HepG2 (cell line): ENCODE data around the gene CACNA2D3. TPM values are rescaled to one million over a fixed set of nuclear protein-coding genes. Genes with fewer than 3 reads are reported as not detected.

ENCODE experiments used
- ATAC-seq: fragments of 200-7000 bp; cut with Tn5 transposase; 3 replicates; pipeline ENCODE4 v1.9.1; 2020; ENCODE audit warnings: mild to moderate bottlenecking, moderate library complexity
- BruUV-seq: library from RNA; stranded (reverse); fragments of 400-500 nt; replicated peaks from 2 replicates; lab custom pipeline; 2021; lab: Mats Ljungman, UMichigan
- CTCF ChIA-PET: fragments of 300-600 bp; formaldehyde crosslinking; extraction: SDS; loops from one replicate; lab custom pipeline; 2021; ENCODE audit warnings: low total read pairs, inconsistent platforms, low intra/inter-chr PET ratio; lab: Yijun Ruan, JAX
- POLR2A ChIA-PET: fragments of 350-600 bp; sonication (Branson Sonifier 250); formaldehyde crosslinking; loops from one replicate; lab custom pipeline; 2020; ENCODE audit warnings: antibody characterized with exemption, inconsistent platforms; lab: Yijun Ruan, JAX
- DNase-seq: peaks from one replicate; pipeline ENCODE4 v3.0.0-alpha.2; 2015; ENCODE audit warnings: low spot score
- FAIRE-seq: peaks from 3 replicates; lab custom pipeline; 2011; peaks lifted over from hg19 to GRCh38; lab: Jason Lieb, UNC
- H2AFZ ChIP-seq: one replicate; pipeline ENCODE4 v1.6.1; 2011; ENCODE audit warnings: low read length, inconsistent platforms
- H3K27ac ChIP-seq: fragments of 300-600 bp; 3 replicates; pipeline ENCODE4 v1.8.0; 2011; ENCODE audit warnings: mixed run types, mild to moderate bottlenecking, mixed read lengths, low read length, inconsistent platforms; ENCODE audit not compliant: insufficient read depth; ENCODE audit errors: extremely low read length
- H3K27me3 ChIP-seq, 2 experiments: fragments of 200-600 bp in 1 of 2; 2 replicates in 1 of 2; 3 replicates in 1 of 2; pipeline versions ENCODE4 v1.6.0 to v1.8.0; 2011; ENCODE audit warnings: low read length in 2 of 2, mild to moderate bottlenecking in 2 of 2, moderate library complexity in 2 of 2, inconsistent platforms in 1 of 2; ENCODE audit not compliant: insufficient read depth in 2 of 2, control insufficient read depth in 1 of 2
- H3K36me3 ChIP-seq, 2 experiments: fragments of 200-600 bp in 1 of 2; replicated peaks in 1 of 2; 2 replicates in 1 of 2; 3 replicates in 1 of 2; pipeline versions ENCODE4 v1.5.1 to v1.8.0; 2011; ENCODE audit warnings: low read length in 2 of 2, inconsistent platforms in 1 of 2; ENCODE audit not compliant: insufficient read depth in 2 of 2, control insufficient read depth in 1 of 2
- H3K4me1 ChIP-seq: 2 replicates; pipeline ENCODE4 v1.5.1; 2012; ENCODE audit warnings: low read length, inconsistent platforms; ENCODE audit not compliant: insufficient read depth
- H3K4me2 ChIP-seq: 2 replicates; pipeline ENCODE4 v1.6.0; 2011; ENCODE audit warnings: low read depth, low read length, inconsistent platforms
- H3K4me3 ChIP-seq, 3 experiments: fragments of 200-600 bp in 1 of 3; sonication (generic), shearing (Covaris generic) in 1 of 3; replicated peaks in 1 of 3; 2 replicates each; pipeline ENCODE4 v1.5.1; 2011 to 2016; ENCODE audit warnings: low read length in 3 of 3, inconsistent platforms in 2 of 3, low read depth in 2 of 3, mild to moderate bottlenecking in 2 of 3, control low read depth in 1 of 3, mixed read lengths in 1 of 3; ENCODE audit not compliant: insufficient read depth in 1 of 3
- H3K79me2 ChIP-seq: one replicate; pipeline ENCODE4 v1.6.1; 2011; ENCODE audit warnings: low read length, inconsistent platforms; ENCODE audit not compliant: insufficient read depth
- H3K9ac ChIP-seq: 2 replicates; pipeline ENCODE4 v1.6.0; 2011; ENCODE audit warnings: mild to moderate bottlenecking, low read depth, low read length, inconsistent platforms; ENCODE audit not compliant: insufficient read depth
- H3K9me3 ChIP-seq: 2 replicates; pipeline ENCODE4 v1.5.1; 2012; ENCODE audit warnings: mild to moderate bottlenecking, low read length
- H4K20me1 ChIP-seq: 2 replicates; pipeline ENCODE4 v1.6.0; 2011; ENCODE audit warnings: inconsistent platforms, mild to moderate bottlenecking, low read length, moderate library complexity; ENCODE audit not compliant: insufficient read depth
- KLF12 ChIP-seq: sonication (generic); formaldehyde crosslinking; IDR thresholded peaks from 2 replicates; pipeline ENCODE4 v1.4.0; 2020; ENCODE audit warnings: missing genetic modification reagents, borderline replicate concordance
- MBD4 ChIP-seq: IDR thresholded peaks from 2 replicates; pipeline ENCODE4 v1.6.1; 2012; ENCODE audit warnings: low read length, inconsistent platforms, borderline replicate concordance
- SMAD1 ChIP-seq: sonication (generic); formaldehyde crosslinking; IDR thresholded peaks from 2 replicates; pipeline ENCODE4 v1.4.0; 2020; ENCODE audit warnings: missing genetic modification reagents, low read depth, mild to moderate bottlenecking, borderline replicate concordance
- STAG1 ChIP-seq: sonication (generic); formaldehyde crosslinking; IDR thresholded peaks from 2 replicates; pipeline ENCODE4 v1.4.0; 2020; ENCODE audit warnings: missing genetic modification reagents
- ZNF713 ChIP-seq: sonication (generic); formaldehyde crosslinking; IDR thresholded peaks from 2 replicates; pipeline ENCODE4 v1.4.0; 2020; ENCODE audit warnings: mild to moderate bottlenecking, missing genetic modification reagents
- WGBS: methylation state at CpG from one replicate; pipeline ENCODE4 v1.1.6; 2017; ENCODE audit warnings: low lambda C conversion rate; 5-methylcytosine and 5-hydroxymethylcytosine counted together
- in situ Hi-C: cut with HindIII; loops from 2 replicates; pipeline ENCODE4 v1.10.0; 2017; ENCODE audit warnings: low pct_unique_long_range_greater_than_20kb; ENCODE audit not compliant: extremely low pct_ligation_motif_present
- intact Hi-C: fragments of 100-400 bp; cut with micrococcal nuclease; formaldehyde crosslinking; loops from one replicate; pipeline ENCODE4 v1.10.0; 2022; ENCODE audit not compliant: unreplicated experiment
- polyA plus RNA-seq, 8 experiments: library from polyadenylated mRNA; depleted of rRNA in 3 of 8; stranded (reverse) in 7 of 8; unstranded in 1 of 8; fragments of >200 nt; fragmentation: Illumina TruSeq in 4 of 8; extraction: Trizol in 4 of 8; gene quantifications; 2 replicates each; pipeline versions ENCODE4 v1.2.1 to v1.2.3, GENCODE V29; 2011 to 2016; ENCODE audit warnings: low read depth in 4 of 8, missing spikeins in 1 of 8, mixed read lengths in 1 of 8; ENCODE audit not compliant: insufficient read depth in 1 of 8
- total RNA-seq, 5 experiments: library from RNA; depleted of rRNA; stranded (reverse); fragments of >200 nt; fragmentation: Illumina TruSeq; extraction: Trizol; gene quantifications; 2 replicates each; pipeline ENCODE4 v1.2.3, GENCODE V29; 2016; ENCODE audit warnings: low read depth in 1 of 5
- TF ChIP-seq, protein P1 (sequence below): sonication (generic); formaldehyde crosslinking; IDR thresholded peaks from 2 replicates; pipeline ENCODE4 v1.8.1; 2023; ENCODE audit warnings: mild to moderate bottlenecking, missing genetic modification reagents
- TF ChIP-seq, protein P2 (sequence below): sonication (generic); formaldehyde crosslinking; IDR thresholded peaks from 2 replicates; pipeline ENCODE4 v1.4.0; 2020; ENCODE audit warnings: low read depth, mild to moderate bottlenecking, missing genetic modification reagents
- TF ChIP-seq, protein P3 (sequence below): sonication (generic); formaldehyde crosslinking; IDR thresholded peaks from 2 replicates; pipeline ENCODE4 v1.5.1; 2020; ENCODE audit warnings: missing genetic modification reagents, mild to moderate bottlenecking, borderline replicate concordance

CACNA2D3 gene
- total and polyA plus RNA-seq, 2 of the 13 experiments (the other 11 are each of a cell fraction or from before 2014, with no cell fraction given): not detected

DNA sequence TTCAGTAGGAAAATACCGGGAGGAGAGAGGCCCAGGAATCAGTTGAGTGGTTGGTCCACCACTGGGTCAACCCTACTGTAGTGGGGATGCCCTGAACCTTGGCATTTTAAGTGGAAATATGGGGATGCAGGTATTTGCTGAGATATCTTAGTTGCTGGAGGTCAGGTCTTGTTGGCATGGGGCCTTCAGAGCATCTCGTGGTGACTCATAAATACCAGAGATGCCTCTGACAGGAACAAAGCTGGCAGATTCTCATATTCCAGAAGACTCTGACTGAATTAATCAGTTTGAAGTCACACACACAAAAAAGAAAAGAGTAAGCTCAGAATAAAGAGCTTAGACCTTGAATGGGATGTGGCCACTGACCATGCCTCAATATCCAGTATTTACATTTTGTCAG is 91.6 kb downstream of the CACNA2D3 start:
- in situ Hi-C loops: no loop called here

More for the DNA sequence above, 91.6 kb downstream of the CACNA2D3 start:
- Histone ChIP-seq H2AFZ (no peak overlapping the region), H3K4me2 (no peak overlapping the region), H3K27me3 (no peaks in the 10 kb centered on the region; a peak in 1 of 5 replicates), H3K27ac (no peak overlapping the region), H3K9me3 (no peaks in the 10 kb centered on the region), H4K20me1 (no peaks in the 10 kb centered on the region), H3K4me1 (no peaks in the 10 kb centered on the region), H3K4me3 (no peak overlapping the region), H3K79me2 (no peaks in the 10 kb centered on the region), H3K9ac (no peak overlapping the region), H3K36me3 (no peaks in the 10 kb centered on the region)
- intact Hi-C loops: no loop called here
- FAIRE-seq (no peak), ATAC-seq (no peak), DNase-seq (no peak)
- TF ChIP-seq, protein P1, sequence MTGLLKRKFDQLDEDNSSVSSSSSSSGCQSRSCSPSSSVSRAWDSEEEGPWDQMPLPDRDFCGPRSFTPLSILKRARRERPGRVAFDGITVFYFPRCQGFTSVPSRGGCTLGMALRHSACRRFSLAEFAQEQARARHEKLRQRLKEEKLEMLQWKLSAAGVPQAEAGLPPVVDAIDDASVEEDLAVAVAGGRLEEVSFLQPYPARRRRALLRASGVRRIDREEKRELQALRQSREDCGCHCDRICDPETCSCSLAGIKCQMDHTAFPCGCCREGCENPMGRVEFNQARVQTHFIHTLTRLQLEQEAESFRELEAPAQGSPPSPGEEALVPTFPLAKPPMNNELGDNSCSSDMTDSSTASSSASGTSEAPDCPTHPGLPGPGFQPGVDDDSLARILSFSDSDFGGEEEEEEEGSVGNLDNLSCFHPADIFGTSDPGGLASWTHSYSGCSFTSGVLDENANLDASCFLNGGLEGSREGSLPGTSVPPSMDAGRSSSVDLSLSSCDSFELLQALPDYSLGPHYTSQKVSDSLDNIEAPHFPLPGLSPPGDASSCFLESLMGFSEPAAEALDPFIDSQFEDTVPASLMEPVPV (CRISPR knock-in tag): no peak
- TF ChIP-seq, protein P2, sequence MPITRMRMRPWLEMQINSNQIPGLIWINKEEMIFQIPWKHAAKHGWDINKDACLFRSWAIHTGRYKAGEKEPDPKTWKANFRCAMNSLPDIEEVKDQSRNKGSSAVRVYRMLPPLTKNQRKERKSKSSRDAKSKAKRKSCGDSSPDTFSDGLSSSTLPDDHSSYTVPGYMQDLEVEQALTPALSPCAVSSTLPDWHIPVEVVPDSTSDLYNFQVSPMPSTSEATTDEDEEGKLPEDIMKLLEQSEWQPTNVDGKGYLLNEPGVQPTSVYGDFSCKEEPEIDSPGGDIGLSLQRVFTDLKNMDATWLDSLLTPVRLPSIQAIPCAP (CRISPR knock-in tag): no peak
- TF ChIP-seq MBD4 (no peak), STAG1 (CRISPR knock-in tag) (no peak), SMAD1 (no peak), ZNF713 (CRISPR knock-in tag) (no peak), KLF12 (no peak)
- TF ChIP-seq, protein P3, sequence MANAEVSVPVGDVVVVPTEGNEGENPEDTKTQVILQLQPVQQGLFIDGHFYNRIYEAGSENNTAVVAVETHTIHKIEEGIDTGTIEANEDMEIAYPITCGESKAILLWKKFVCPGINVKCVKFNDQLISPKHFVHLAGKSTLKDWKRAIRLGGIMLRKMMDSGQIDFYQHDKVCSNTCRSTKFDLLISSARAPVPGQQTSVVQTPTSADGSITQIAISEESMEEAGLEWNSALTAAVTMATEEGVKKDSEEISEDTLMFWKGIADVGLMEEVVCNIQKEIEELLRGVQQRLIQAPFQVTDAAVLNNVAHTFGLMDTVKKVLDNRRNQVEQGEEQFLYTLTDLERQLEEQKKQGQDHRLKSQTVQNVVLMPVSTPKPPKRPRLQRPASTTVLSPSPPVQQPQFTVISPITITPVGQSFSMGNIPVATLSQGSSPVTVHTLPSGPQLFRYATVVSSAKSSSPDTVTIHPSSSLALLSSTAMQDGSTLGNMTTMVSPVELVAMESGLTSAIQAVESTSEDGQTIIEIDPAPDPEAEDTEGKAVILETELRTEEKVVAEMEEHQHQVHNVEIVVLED: no peak
- WGBS: 0% methylated on average over 2 of the region's 2 CpGs
- no TSS peak for BruUV-seq
- POLR2A ChIA-PET: no interaction called here
- CTCF ChIA-PET: no interaction called here
